ENCODE data around the gene SLITRK1.

GRCh38 chr13:83883061-83883523 is 818 bp upstream of the SLITRK1 start:
- TF ChIP-seq POLR2A (IDR thresholded peaks at IDR 0.05; ENCODE audit: extremely low read depth, insufficient read length): no peak
- no peak for TF ChIP-seq CTCF (IDR thresholded peaks at IDR 0.05; ENCODE audit: low read depth, low read length)
- TF ChIP-seq MAX (IDR thresholded peaks at IDR 0.05; ENCODE audit: low read depth, low read length): no peak

Data from NB4 (cell line).